Esophagus squamous epithelium (tissue), 5 donors: ENCODE measurements around the gene FNDC7. TPM values are rescaled to one million over a fixed set of nuclear protein-coding genes. Genes with fewer than 3 reads are reported as not detected.

Experiments
- DNase-seq: peaks from one replicate; lab custom pipeline; 2025; lab: John Stamatoyannopoulos, UW
- H3K27ac ChIP-seq, 4 donors: fragments of 200-600 bp; sonication (generic); one replicate each; pipeline ENCODE4 v1.5.1; 2016 to 2019; ENCODE audit warnings: mild to moderate bottlenecking in 1 of 4
- H3K27me3 ChIP-seq, 4 donors: fragments of 200-600 bp; sonication (generic); 1 replicate in 3 of 4; 2 replicates in 1 of 4; pipeline versions ENCODE4 v1.5.1 to v1.6.0; 2017 to 2021; ENCODE audit warnings: antibody characterized with exemption in 1 of 4
- H3K36me3 ChIP-seq, 3 donors: fragments of 200-600 bp; sonication (generic); one replicate each; pipeline ENCODE4 v1.5.1; 2016 to 2019
- H3K4me1 ChIP-seq, 3 donors: fragments of 200-600 bp; sonication (generic); one replicate each; pipeline ENCODE4 v1.5.1; 2017 to 2019
- H3K4me3 ChIP-seq, 4 donors: fragments of 200-600 bp; sonication (generic); 1 replicate in 3 of 4; 2 replicates in 1 of 4; pipeline ENCODE4 v1.5.1; 2016 to 2019; ENCODE audit warnings: mild to moderate bottlenecking in 2 of 4, moderate library complexity in 1 of 4
- H3K9me3 ChIP-seq, 3 donors: fragments of 200-600 bp; sonication (generic); one replicate each; pipeline ENCODE4 v1.5.1; 2016 to 2019
- CTCF ChIP-seq, 6 experiments: fragments of 450-650 bp in 4 of 6; fragments of 200-600 bp in 2 of 6; sonication (generic) in 2 of 6; IDR thresholded peaks; one replicate each; pipeline ENCODE4 v1.5.1; 2016 to 2019; ENCODE audit warnings: antibody characterized with exemption in 6 of 6, mild to moderate bottlenecking in 4 of 6, moderate library complexity in 4 of 6
- POLR2A ChIP-seq, 4 donors: fragments of 450-650 bp; IDR thresholded peaks; one replicate each; pipeline ENCODE4 v1.6.1; 2017; ENCODE audit warnings: antibody characterized with exemption in 4 of 4, mild to moderate bottlenecking in 4 of 4, moderate library complexity in 3 of 4
- WGBS, 2 donors: methylation state at CpG; one replicate each; pipeline ENCODE4 v1.1.5; 2018; 5-methylcytosine and 5-hydroxymethylcytosine counted together
- intact Hi-C: fragments of 100-400 bp; cut with DNase I; formaldehyde crosslinking; loops from one replicate; pipeline ENCODE4 v1.15.0; 2022
- total RNA-seq, 4 donors: library from RNA; depleted of rRNA; stranded (reverse); fragments of >200 nt; gene quantifications; one replicate each; pipeline ENCODE4 v1.1.0, GENCODE V29; 2016
- donor health status: DM: yes; HTN: yes; CAD: no.

FNDC7 gene
- total RNA-seq, 4 donors from 2014 or later, result not detected

GRCh38 chr1:108785880-108786279 lies 73.2 kb downstream of the FNDC7 start:
- H3K27ac ChIP-seq, result no peak overlapping the region
- TF ChIP-seq POLR2A (IDR thresholded peaks at IDR 0.05) (no peak), CTCF (IDR thresholded peaks at IDR 0.05) (no peak)
- no peaks in the 10 kb centered on the region for H3K4me1 ChIP-seq
- no peak for DNase-seq
- no peaks in the 10 kb centered on the region for H3K27me3 ChIP-seq
- intact Hi-C loops, result no loop called here
- H3K36me3 ChIP-seq, result peaks cover 0 to 98% (median 10%) of the 10 kb centered on the region in 3 donors
- H3K4me3 ChIP-seq, result no peak overlapping the region
- 100% methylated on average over 1 to 2 of the region's 2 CpGs for WGBS, 2 donors
- H3K9me3 ChIP-seq, result peaks cover 0 to 23% (median 10%) of the 10 kb centered on the region in 3 donors

- no peak for DNase-seq
- H3K27me3 ChIP-seq, result no peaks in the 10 kb centered on the region
- intact Hi-C loops, result no loop called here
- peaks cover 0 to 98% (median 1%) of the 10 kb centered on the region in 3 donors for H3K36me3 ChIP-seq
- 94 to 100% methylated on average over 1 of the region's 1 CpG for WGBS, 2 donors
- no peaks in the 10 kb centered on the region for H3K4me1 ChIP-seq
- H3K27ac ChIP-seq, result no peak overlapping the region
- H3K4me3 ChIP-seq, result no peak overlapping the region
- no peaks in the 10 kb centered on the region for H3K9me3 ChIP-seq
- TF ChIP-seq CTCF (IDR thresholded peaks at IDR 0.05) (no peak), POLR2A (IDR thresholded peaks at IDR 0.05) (no peak)
These were observed 79.1 kb downstream of the FNDC7 start for GRCh38 chr1:108791790-108792189.

Other genes with a start within 250 kb of the FNDC7 start
- 1 to 10 TPM; 3.9 to 9.7 (median 5.7) TPM for gene EEIG2, start 152.8 kb upstream of the FNDC7 start, total RNA-seq
- gene HENMT1, start 51.8 kb upstream of the FNDC7 start, total RNA-seq, result 1 to 10 TPM in 3 of 4 donors, under 1 TPM in 1; 0.80 to 4.6 (median 2.0) TPM
- 10 to 100 TPM; 14.4 to 38.1 (median 27.2) TPM for gene PRPF38B, start 20.6 kb upstream of the FNDC7 start, total RNA-seq
- gene STXBP3, start 33.8 kb downstream of the FNDC7 start, total RNA-seq, result 10 to 100 TPM; 31.3 to 79.9 (median 45.3) TPM
- 1 to 10 TPM in 2 of 4 donors, under 1 TPM in 1, not detected in 1; 0.09 to 4.8 (median 2.6) TPM for gene AKNAD1, start 144.2 kb downstream of the FNDC7 start, total RNA-seq
- gene GPSM2, start 164.1 kb downstream of the FNDC7 start, total RNA-seq, result 10 to 100 TPM; 57.3 to 89.6 (median 82.1) TPM